Inferior parietal cortex (tissue), 1 donor: ENCODE data around the gene UVSSA.
"Not testable (repeated sequence)": the region's sequence is repeated elsewhere in the genome, so short reads cannot be mapped to it uniquely, and the experiment has no call there.

Experiments used
- DNase-seq: peaks from one replicate; pipeline ENCODE4 v3.0.0-alpha.2; 2016; ENCODE audit errors: extremely low spot score

UVSSA gene

GRCh38 chr4:1421657-1422056, 74.6 kb downstream of the UVSSA start:
- no peak for DNase-seq

GRCh38 chr4:1427010-1427409, 80.0 kb downstream of the UVSSA start:
- no peak for DNase-seq

- not testable (repeated sequence) for DNase-seq
Measured at GRCh38 chr4:1443688-1444172, 96.7 kb downstream of the UVSSA start.
